ENCODE results near the gene ZNF121.
"Not testable (repeated sequence)": the region's sequence is repeated elsewhere in the genome, so short reads cannot be mapped to it uniquely, and the experiment has no call there.

ZNF121 gene

GRCh38 chr19:9584073-9584833, at the start of gene ZNF121:
Gene ZNF121, minus strand, starts transcription at chr19:9584504. Its CDS starts 16,407 bp downstream, at chr19:9568097.
- DNase-seq (ENCODE audit: low read depth in 2 of 2), result peak; percentile 71 to 75

- DNase-seq (ENCODE audit: low read depth in 2 of 2), result no peak
Measured at GRCh38 chr19:9627856-9628255, 43.6 kb upstream of the ZNF121 start.

- no peak for DNase-seq (ENCODE audit: low read depth in 2 of 2)
Measured at GRCh38 chr19:9622531-9622930, 38.2 kb upstream of the ZNF121 start.

GRCh38 chr19:9621156-9622037, 37.1 kb upstream of the ZNF121 start, which contains the start of gene ZNF561:
Gene ZNF561, minus strand, starts transcription at chr19:9621232. Its CDS starts 1,776 bp downstream, at chr19:9619456.
- peak; percentile 78 to 80 for DNase-seq (ENCODE audit: low read depth in 2 of 2)

- DNase-seq (ENCODE audit: low read depth in 2 of 2), result no peak
Measured at GRCh38 chr19:9620842-9621155, 36.5 kb upstream of the ZNF121 start.

- no peak for DNase-seq (ENCODE audit: low read depth in 2 of 2)
Measured at GRCh38 chr19:9615844-9616243, 31.5 kb upstream of the ZNF121 start.

- DNase-seq (ENCODE audit: low read depth in 2 of 2), result no peak
Measured at GRCh38 chr19:9610484-9611113, 26.3 kb upstream of the ZNF121 start.

GRCh38 chr19:9608912-9609311, 24.6 kb upstream of the ZNF121 start:
- DNase-seq (ENCODE audit: low read depth in 2 of 2), result no peak

- no peak for DNase-seq (ENCODE audit: low read depth in 2 of 2)
Measured at GRCh38 chr19:9597027-9597426, 12.7 kb upstream of the ZNF121 start.

GRCh38 chr19:9586764-9587163, 2.5 kb upstream of the ZNF121 start:
- DNase-seq (ENCODE audit: low read depth in 2 of 2), result peak; percentile 65 to 68

- not testable (repeated sequence) for DNase-seq (ENCODE audit: low read depth in 2 of 2)
Measured at GRCh38 chr19:9582081-9582725, 2.1 kb downstream of the ZNF121 start.

GRCh38 chr19:9580728-9581127, 3.6 kb downstream of the ZNF121 start:
- no peak for DNase-seq (ENCODE audit: low read depth in 2 of 2)

GRCh38 chr19:9570255-9570654, 14.0 kb downstream of the ZNF121 start:
- no peak for DNase-seq (ENCODE audit: low read depth in 2 of 2)

- DNase-seq (ENCODE audit: low read depth in 2 of 2), result no peak
Measured at GRCh38 chr19:9566729-9567128, 17.6 kb downstream of the ZNF121 start.

- no peak for DNase-seq (ENCODE audit: low read depth in 2 of 2)
Measured at GRCh38 chr19:9565900-9566705, 18.2 kb downstream of the ZNF121 start.

GRCh38 chr19:9552536-9553274, 31.6 kb downstream of the ZNF121 start:
- no peak for DNase-seq (ENCODE audit: low read depth in 2 of 2)

GRCh38 chr19:9547870-9548269, 36.4 kb downstream of the ZNF121 start:
- DNase-seq (ENCODE audit: low read depth in 2 of 2), result no peak

- not testable (repeated sequence) for DNase-seq (ENCODE audit: low read depth in 2 of 2)
Measured at GRCh38 chr19:9541281-9541680, 43.0 kb downstream of the ZNF121 start.

- DNase-seq (ENCODE audit: low read depth in 2 of 2), result not testable (repeated sequence)
Measured at GRCh38 chr19:9539921-9540320, 44.4 kb downstream of the ZNF121 start.

GRCh38 chr19:9539201-9539600, 45.1 kb downstream of the ZNF121 start:
- DNase-seq (ENCODE audit: low read depth in 2 of 2), result not testable (repeated sequence)

All from stimulated activated CD4-positive, alpha-beta T cell treated with anti-CD3 and anti-CD28 coated beads, Interleukin-1b, Interleukin-23, amount 100 ng/mL, for 4 hours (primary cell).